Panc1 (cell line): ENCODE measurements around the gene DGLUCY. TPM values are rescaled to one million over a fixed set of nuclear protein-coding genes. Genes with fewer than 3 reads are reported as not detected.
"Not testable (repeated sequence)": the region's sequence is repeated elsewhere in the genome, so short reads cannot be mapped to it uniquely, and the experiment has no call there.

ENCODE experiments used
- ATAC-seq: fragments of 200-7000 bp; cut with Tn5 transposase; 2 replicates; pipeline ENCODE4 v1.9.1; 2020; ENCODE audit warnings: mild to moderate bottlenecking, moderate library complexity
- BruUV-seq: library from RNA; stranded (reverse); fragments of 400-500 nt; replicated peaks from 2 replicates; lab custom pipeline; 2021; lab: Mats Ljungman, UMichigan
- CTCF ChIA-PET: fragments of 300-600 bp; sonication (Branson Sonifier 250); formaldehyde crosslinking; loops from one replicate; lab custom pipeline; 2022; ENCODE audit warnings: antibody characterized with exemption; lab: Charles Lee
- POLR2A ChIA-PET: fragments of 300-600 bp; sonication (Branson Sonifier 250); formaldehyde crosslinking; loops from one replicate; lab custom pipeline; 2022; ENCODE audit warnings: antibody characterized with exemption; lab: Charles Lee
- DNase-seq: peaks from one replicate; pipeline ENCODE4 v3.0.0-alpha.2; 2010; ENCODE audit warnings: low read depth, low spot score
- H3K27ac ChIP-seq: 2 replicates; pipeline ENCODE4 v1.5.1; 2011; ENCODE audit warnings: mild to moderate bottlenecking, low read length, inconsistent platforms
- H3K27me3 ChIP-seq: fragments of 200-500 bp; sonication (Bioruptor generic); 2 replicates; pipeline ENCODE4 v1.6.0; 2014; ENCODE audit warnings: low read length, inconsistent platforms; ENCODE audit not compliant: control insufficient read depth, insufficient read depth
- H3K36me3 ChIP-seq: fragments of 200-500 bp; sonication (Bioruptor generic); 2 replicates; pipeline ENCODE4 v1.5.1; 2014; ENCODE audit warnings: inconsistent platforms, mild to moderate bottlenecking, low read length, moderate library complexity; ENCODE audit not compliant: control insufficient read depth, insufficient read depth
- H3K4me1 ChIP-seq: 2 replicates; pipeline ENCODE4 v1.5.1; 2011; ENCODE audit warnings: inconsistent platforms, mild to moderate bottlenecking, low read length, moderate library complexity; ENCODE audit not compliant: control insufficient read depth, insufficient read depth
- H3K4me3 ChIP-seq, 2 experiments: 2 replicates each; pipeline ENCODE4 v1.5.1; 2011 to 2012; ENCODE audit warnings: low read depth in 2 of 2, low read length in 2 of 2, mild to moderate bottlenecking in 2 of 2, inconsistent platforms in 1 of 2, moderate library complexity in 1 of 2
- H3K9me3 ChIP-seq: fragments of 200-500 bp; sonication (Bioruptor generic); 2 replicates; pipeline ENCODE4 v1.5.1; 2014; ENCODE audit warnings: low read depth, mild to moderate bottlenecking, inconsistent platforms, low read length, moderate library complexity; ENCODE audit not compliant: control insufficient read depth, insufficient read depth
- POLR2AphosphoS5 ChIP-seq: IDR thresholded peaks from 2 replicates; pipeline ENCODE4 v1.6.1; 2012; ENCODE audit warnings: mild to moderate bottlenecking, low read depth, low read length, moderate library complexity
- SIN3A ChIP-seq: IDR thresholded peaks from 2 replicates; pipeline ENCODE4 v1.6.1; 2012; ENCODE audit warnings: low read depth, mild to moderate bottlenecking, low read length, moderate library complexity, borderline replicate concordance; ENCODE audit not compliant: insufficient read depth
- TCF7L2 ChIP-seq: IDR thresholded peaks from 2 replicates; pipeline ENCODE4 v1.6.1; 2011; ENCODE audit warnings: mild to moderate bottlenecking, low read depth, low read length, inconsistent platforms
- in situ Hi-C: cut with HindIII; loops from 2 replicates; pipeline ENCODE4 v1.10.0; 2016; ENCODE audit warnings: low sequenced_read_pairs, low pct_unique_long_range_greater_than_20kb
- intact Hi-C: fragments of 100-400 bp; cut with micrococcal nuclease; formaldehyde crosslinking; loops from one replicate; pipeline ENCODE4 v1.10.0; 2022; ENCODE audit not compliant: unreplicated experiment
- total RNA-seq: library from RNA; stranded (reverse); gene quantifications from one replicate; pipeline ENCODE4 v1.2.1, GENCODE V29; 2021; ENCODE audit not compliant: unreplicated experiment
- TF ChIP-seq, protein P1 (sequence below): fragments of 450-650 bp; IDR thresholded peaks from 2 replicates; pipeline ENCODE4 v1.5.1; 2017; ENCODE audit warnings: mild to moderate bottlenecking
- TF ChIP-seq, protein P2 (sequence below), 2 experiments: IDR thresholded peaks; 2 replicates each; pipeline ENCODE4 v1.6.1; 2011 to 2012; ENCODE audit warnings: low read depth in 2 of 2, control low read depth in 1 of 2, low read length in 1 of 2, mild to moderate bottlenecking in 1 of 2, moderate library complexity in 1 of 2; ENCODE audit not compliant: insufficient read depth in 1 of 2

The DGLUCY gene
- total RNA-seq, 1 experiment from 2014 or later = 21.3 TPM

DNA sequence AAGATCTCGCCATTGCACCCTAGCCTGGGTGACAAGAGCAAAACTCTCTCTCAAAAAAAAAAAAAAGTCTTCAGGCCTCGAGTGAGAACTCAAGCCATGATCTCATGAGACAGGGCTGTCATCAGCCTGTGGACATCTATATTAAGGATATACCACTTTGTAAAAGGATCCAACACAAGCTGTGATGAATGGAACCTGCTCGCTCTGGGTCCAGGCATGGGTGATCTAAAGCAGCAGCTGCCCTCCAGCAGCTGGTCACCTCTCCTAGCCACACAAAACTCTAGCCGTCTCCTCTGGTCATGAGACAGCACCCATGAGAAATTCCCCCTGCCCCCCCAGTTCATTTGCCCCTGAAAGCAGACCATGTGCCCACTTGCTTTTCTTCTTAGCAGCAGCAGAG is 19.1 kb upstream of the DGLUCY start:
- BruUV-seq = no TSS peak
- no peaks in the 10 kb centered on the region for H3K4me1 ChIP-seq
- no peak overlapping the region for H3K4me3 ChIP-seq
- no peak overlapping the region for H3K27ac ChIP-seq
- H3K9me3 ChIP-seq = no peaks in the 10 kb centered on the region
- no peaks in the 10 kb centered on the region for H3K36me3 ChIP-seq
- ChIA-PET CTCF (no interaction called here), POLR2A (no interaction called here)
- no peak for ATAC-seq
- DNase-seq = no peak
- in situ Hi-C loops (no loop called here), intact Hi-C loops (no loop called here)
- TF ChIP-seq, protein P1, sequence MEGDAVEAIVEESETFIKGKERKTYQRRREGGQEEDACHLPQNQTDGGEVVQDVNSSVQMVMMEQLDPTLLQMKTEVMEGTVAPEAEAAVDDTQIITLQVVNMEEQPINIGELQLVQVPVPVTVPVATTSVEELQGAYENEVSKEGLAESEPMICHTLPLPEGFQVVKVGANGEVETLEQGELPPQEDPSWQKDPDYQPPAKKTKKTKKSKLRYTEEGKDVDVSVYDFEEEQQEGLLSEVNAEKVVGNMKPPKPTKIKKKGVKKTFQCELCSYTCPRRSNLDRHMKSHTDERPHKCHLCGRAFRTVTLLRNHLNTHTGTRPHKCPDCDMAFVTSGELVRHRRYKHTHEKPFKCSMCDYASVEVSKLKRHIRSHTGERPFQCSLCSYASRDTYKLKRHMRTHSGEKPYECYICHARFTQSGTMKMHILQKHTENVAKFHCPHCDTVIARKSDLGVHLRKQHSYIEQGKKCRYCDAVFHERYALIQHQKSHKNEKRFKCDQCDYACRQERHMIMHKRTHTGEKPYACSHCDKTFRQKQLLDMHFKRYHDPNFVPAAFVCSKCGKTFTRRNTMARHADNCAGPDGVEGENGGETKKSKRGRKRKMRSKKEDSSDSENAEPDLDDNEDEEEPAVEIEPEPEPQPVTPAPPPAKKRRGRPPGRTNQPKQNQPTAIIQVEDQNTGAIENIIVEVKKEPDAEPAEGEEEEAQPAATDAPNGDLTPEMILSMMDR = no peak
- H3K27me3 ChIP-seq = no peaks in the 10 kb centered on the region

DNA sequence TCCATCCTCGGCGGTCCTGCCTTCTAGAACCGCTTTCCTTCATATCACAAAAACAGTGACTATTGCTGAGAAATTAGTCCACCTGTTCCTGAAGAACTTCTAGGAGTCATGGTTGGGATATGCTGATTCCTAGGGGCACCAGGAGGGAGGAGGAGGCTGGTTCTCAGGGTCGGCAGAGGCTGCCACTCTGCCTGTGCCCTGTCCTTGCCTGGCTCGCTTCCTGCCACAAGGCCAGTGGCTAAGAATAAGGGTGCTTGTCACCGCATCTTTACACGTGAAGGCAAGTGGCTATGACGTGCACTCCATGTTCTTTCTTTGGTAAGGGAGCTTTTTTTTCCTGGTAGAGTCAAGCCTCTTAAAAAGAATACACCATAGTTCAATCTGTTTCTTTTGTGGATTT is 18.7 kb upstream of the DGLUCY start:
- no peak for TF ChIP-seq SIN3A
- TF ChIP-seq, protein P1 = no peak
- no peak for TF ChIP-seq TCF7L2
- TF ChIP-seq, protein P2, sequence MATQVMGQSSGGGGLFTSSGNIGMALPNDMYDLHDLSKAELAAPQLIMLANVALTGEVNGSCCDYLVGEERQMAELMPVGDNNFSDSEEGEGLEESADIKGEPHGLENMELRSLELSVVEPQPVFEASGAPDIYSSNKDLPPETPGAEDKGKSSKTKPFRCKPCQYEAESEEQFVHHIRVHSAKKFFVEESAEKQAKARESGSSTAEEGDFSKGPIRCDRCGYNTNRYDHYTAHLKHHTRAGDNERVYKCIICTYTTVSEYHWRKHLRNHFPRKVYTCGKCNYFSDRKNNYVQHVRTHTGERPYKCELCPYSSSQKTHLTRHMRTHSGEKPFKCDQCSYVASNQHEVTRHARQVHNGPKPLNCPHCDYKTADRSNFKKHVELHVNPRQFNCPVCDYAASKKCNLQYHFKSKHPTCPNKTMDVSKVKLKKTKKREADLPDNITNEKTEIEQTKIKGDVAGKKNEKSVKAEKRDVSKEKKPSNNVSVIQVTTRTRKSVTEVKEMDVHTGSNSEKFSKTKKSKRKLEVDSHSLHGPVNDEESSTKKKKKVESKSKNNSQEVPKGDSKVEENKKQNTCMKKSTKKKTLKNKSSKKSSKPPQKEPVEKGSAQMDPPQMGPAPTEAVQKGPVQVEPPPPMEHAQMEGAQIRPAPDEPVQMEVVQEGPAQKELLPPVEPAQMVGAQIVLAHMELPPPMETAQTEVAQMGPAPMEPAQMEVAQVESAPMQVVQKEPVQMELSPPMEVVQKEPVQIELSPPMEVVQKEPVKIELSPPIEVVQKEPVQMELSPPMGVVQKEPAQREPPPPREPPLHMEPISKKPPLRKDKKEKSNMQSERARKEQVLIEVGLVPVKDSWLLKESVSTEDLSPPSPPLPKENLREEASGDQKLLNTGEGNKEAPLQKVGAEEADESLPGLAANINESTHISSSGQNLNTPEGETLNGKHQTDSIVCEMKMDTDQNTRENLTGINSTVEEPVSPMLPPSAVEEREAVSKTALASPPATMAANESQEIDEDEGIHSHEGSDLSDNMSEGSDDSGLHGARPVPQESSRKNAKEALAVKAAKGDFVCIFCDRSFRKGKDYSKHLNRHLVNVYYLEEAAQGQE (IDR thresholded peaks at IDR 0.05; ENCODE audit: insufficient read depth in 1 of 2, low read depth in 2 of 2, low read length in 1 of 2) = no peak
- TF ChIP-seq POLR2AphosphoS5 = no peak
- in situ Hi-C loops (no loop called here), intact Hi-C loops (no loop called here)
- H3K27me3 ChIP-seq = no peaks in the 10 kb centered on the region
- no peak overlapping the region for H3K27ac ChIP-seq
- no peak for DNase-seq
- ATAC-seq = no peak
- no peaks in the 10 kb centered on the region for H3K36me3 ChIP-seq
- no TSS peak for BruUV-seq
- POLR2A ChIA-PET = no interaction called here
- H3K9me3 ChIP-seq = no peaks in the 10 kb centered on the region
- H3K4me3 ChIP-seq = no peak overlapping the region
- CTCF ChIA-PET = no interaction called here
- H3K4me1 ChIP-seq = no peaks in the 10 kb centered on the region

DNA sequence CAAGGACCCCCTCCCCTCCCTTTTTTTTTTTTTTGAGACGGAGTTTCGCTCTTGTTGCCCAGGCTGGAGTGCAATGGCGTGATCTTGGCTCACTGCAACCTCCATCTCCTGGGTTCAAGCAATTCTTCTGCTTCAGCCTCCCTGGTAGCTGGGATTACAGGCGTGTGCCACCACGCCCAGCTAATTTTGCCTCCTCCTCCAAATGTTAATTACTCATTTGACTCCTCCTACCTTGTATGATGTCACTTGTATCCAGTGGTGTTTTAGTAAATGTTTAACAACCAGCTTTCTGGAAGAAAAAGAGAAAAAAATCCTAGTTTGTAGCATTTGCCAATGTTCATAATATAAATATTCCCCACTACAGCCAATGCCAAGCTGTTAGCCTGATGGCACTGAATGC is 16.2 kb upstream of the DGLUCY start:
- ATAC-seq, H3K9me3 ChIP-seq, H3K27ac ChIP-seq, H3K4me1 ChIP-seq, BruUV-seq, H3K4me3 ChIP-seq, DNase-seq, H3K27me3 ChIP-seq, intact Hi-C loops, in situ Hi-C loops, POLR2A ChIA-PET, H3K36me3 ChIP-seq: not testable (repeated sequence)
- CTCF ChIA-PET = interaction anchor here (0.6 kb wide), 1 partner anchor 76 kb away, joined by 4 read pairs; no protein-coding TSS in a partner anchor
